Neural progenitor cell (in vitro differentiated cells): ENCODE measurements around the gene PTDSS2. TPM values are rescaled to one million over a fixed set of nuclear protein-coding genes. Genes with fewer than 3 reads are reported as not detected.

Source experiments
- DNase-seq: peaks from one replicate; pipeline ENCODE4 v3.0.0-alpha.2; 2016; ENCODE audit warnings: low spot score
- H2AFZ ChIP-seq: fragments of 200-600 bp; sonication (generic); replicated peaks from 2 replicates; pipeline ENCODE4 v1.6.1; 2016; ENCODE audit warnings: antibody characterized with exemption
- H3F3A ChIP-seq: fragments of 200-600 bp; sonication (generic); 2 replicates; pipeline ENCODE4 v1.6.1; 2016; ENCODE audit warnings: antibody characterized with exemption, low read depth
- H3K27ac ChIP-seq: fragments of 200-600 bp; sonication (generic); 2 replicates; pipeline ENCODE4 v1.5.1; 2016; ENCODE audit warnings: mild to moderate bottlenecking
- H3K27me3 ChIP-seq: fragments of 200-600 bp; sonication (generic); 2 replicates; pipeline ENCODE4 v1.6.1; 2016; ENCODE audit warnings: mild to moderate bottlenecking, moderate library complexity
- H3K36me3 ChIP-seq: fragments of 200-600 bp; sonication (generic); 2 replicates; pipeline ENCODE4 v1.5.1; 2016
- H3K4me1 ChIP-seq: fragments of 200-600 bp; sonication (generic); 2 replicates; pipeline ENCODE4 v1.6.1; 2016; ENCODE audit warnings: mixed run types
- H3K4me2 ChIP-seq: fragments of 200-600 bp; sonication (generic); 2 replicates; pipeline ENCODE4 v1.6.1; 2016
- H3K4me3 ChIP-seq: fragments of 200-600 bp; sonication (generic); 2 replicates; pipeline ENCODE4 v1.5.1; 2016
- H3K79me2 ChIP-seq: fragments of 200-600 bp; sonication (generic); 2 replicates; pipeline ENCODE4 v1.6.1; 2016; ENCODE audit warnings: low read depth
- H3K9ac ChIP-seq: fragments of 200-600 bp; sonication (generic); 2 replicates; pipeline ENCODE4 v1.6.1; 2016
- H3K9me3 ChIP-seq: fragments of 200-600 bp; sonication (generic); 2 replicates; pipeline ENCODE4 v1.5.1; 2016; ENCODE audit warnings: low read depth
- H4K20me1 ChIP-seq: fragments of 200-600 bp; sonication (generic); 2 replicates; pipeline ENCODE4 v1.6.1; 2016; ENCODE audit warnings: low read depth
- H3K27ac Mint-ChIP-seq: 3 replicates; pipeline ENCODE4 v1.8.0; 2021; ENCODE audit warnings: mixed read lengths
- H3K27me3 Mint-ChIP-seq: 2 replicates; pipeline ENCODE4 v1.8.0; 2022; ENCODE audit warnings: low read depth, mild to moderate bottlenecking, inconsistent platforms, moderate library complexity, mixed read lengths; ENCODE audit not compliant: insufficient read depth
- H3K36me3 Mint-ChIP-seq: 3 replicates; pipeline ENCODE4 v1.8.0; 2021; ENCODE audit warnings: mixed read lengths
- H3K4me1 Mint-ChIP-seq: 3 replicates; pipeline ENCODE4 v1.8.0; 2021; ENCODE audit warnings: mixed read lengths
- H3K4me3 Mint-ChIP-seq: 3 replicates; pipeline ENCODE4 v1.8.0; 2021; ENCODE audit warnings: mild to moderate bottlenecking, moderate library complexity, mixed read lengths
- H3K9me3 Mint-ChIP-seq: 3 replicates; pipeline ENCODE4 v1.8.0; 2020; ENCODE audit warnings: mixed read lengths
- EZH2 ChIP-seq: fragments of 200-600 bp; sonication (generic); IDR thresholded peaks from 2 replicates; pipeline ENCODE4 v1.6.1; 2017; ENCODE audit warnings: antibody characterized with exemption, mild to moderate bottlenecking, moderate library complexity
- EZH2phosphoT487 ChIP-seq: fragments of 200-600 bp; sonication (generic); IDR thresholded peaks from 2 replicates; pipeline ENCODE4 v1.6.1; 2017; ENCODE audit warnings: antibody characterized with exemption
- total RNA-seq: library from RNA; depleted of rRNA; stranded (reverse); fragments of >200 nt; gene quantifications from 2 replicates; pipeline ENCODE4 v1.2.3, GENCODE V29; 2015; ENCODE audit warnings: low replicate concordance
- TF ChIP-seq, protein P1 (sequence below): fragments of 200-600 bp; sonication (generic); IDR thresholded peaks from 2 replicates; pipeline ENCODE4 v1.5.1; 2017; ENCODE audit warnings: antibody characterized with exemption, mild to moderate bottlenecking

PTDSS2 gene
- total RNA-seq, 1 donor from 2014 or later, result 24.7 TPM

DNA sequence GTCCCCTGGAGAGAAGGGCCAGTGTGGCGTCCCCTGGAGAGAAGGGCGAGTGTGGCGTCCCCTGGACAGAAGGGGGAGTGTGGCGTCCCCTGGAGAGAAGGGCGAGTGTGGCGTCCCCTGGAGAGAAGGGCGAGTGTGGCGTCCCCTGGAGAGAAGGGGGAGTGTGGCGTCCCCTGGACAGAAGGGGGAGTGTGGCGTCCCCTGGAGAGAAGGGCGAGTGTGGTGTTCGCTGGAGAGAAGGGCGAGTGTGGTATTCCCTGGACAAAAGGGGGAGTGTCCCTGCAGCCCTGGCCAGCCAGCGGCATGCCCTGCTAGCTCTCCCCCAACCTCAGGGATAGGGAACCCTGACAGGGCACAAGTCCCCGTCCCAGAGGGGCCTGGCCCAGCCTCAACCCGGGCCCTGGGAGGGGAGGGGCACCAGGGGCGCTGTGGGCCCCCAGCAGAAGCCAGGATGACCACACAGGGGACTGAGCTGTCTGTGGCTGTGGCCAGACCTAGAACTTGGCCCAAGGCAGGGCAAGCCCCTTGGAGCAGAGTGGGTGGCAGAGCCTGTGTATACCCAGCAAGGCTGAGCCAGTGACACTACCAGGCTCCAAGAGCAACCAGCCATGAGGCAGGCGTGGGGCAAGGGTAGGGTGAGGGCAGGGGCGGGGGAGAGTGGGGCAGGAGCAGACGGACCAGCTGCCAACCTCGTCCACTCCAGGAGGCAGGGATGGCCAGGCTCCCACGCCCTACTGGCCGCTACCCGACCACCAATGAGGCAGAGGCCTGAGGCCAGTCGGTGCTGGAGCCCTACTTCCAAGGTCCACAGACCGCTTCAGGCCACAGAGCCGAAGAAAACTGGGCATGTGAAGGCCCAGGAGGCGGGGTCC, 81.1 kb downstream of the PTDSS2 start:
- H3K79me2 ChIP-seq, result peaks cover 13% of the 10 kb centered on the region
- Mint-ChIP-seq H3K36me3 (peaks cover 2% of the 10 kb centered on the region), H3K4me1 (peaks cover 2% of the 10 kb centered on the region), H3K27me3 (peaks cover 3% of the 10 kb centered on the region), H3K4me3 (no peak overlapping the region), H3K27ac (no peak overlapping the region), H3K9me3 (no peaks in the 10 kb centered on the region)
- H3K36me3 ChIP-seq, result no peaks in the 10 kb centered on the region
- H2AFZ ChIP-seq, result no peak overlapping the region
- peaks cover 3% of the 10 kb centered on the region for H3K27me3 ChIP-seq
- H3K4me1 ChIP-seq, result peaks cover 5% of the 10 kb centered on the region
- no peak overlapping the region for H3K27ac ChIP-seq
- H4K20me1 ChIP-seq, result peaks cover 23% of the 10 kb centered on the region
- TF ChIP-seq, protein P1, sequence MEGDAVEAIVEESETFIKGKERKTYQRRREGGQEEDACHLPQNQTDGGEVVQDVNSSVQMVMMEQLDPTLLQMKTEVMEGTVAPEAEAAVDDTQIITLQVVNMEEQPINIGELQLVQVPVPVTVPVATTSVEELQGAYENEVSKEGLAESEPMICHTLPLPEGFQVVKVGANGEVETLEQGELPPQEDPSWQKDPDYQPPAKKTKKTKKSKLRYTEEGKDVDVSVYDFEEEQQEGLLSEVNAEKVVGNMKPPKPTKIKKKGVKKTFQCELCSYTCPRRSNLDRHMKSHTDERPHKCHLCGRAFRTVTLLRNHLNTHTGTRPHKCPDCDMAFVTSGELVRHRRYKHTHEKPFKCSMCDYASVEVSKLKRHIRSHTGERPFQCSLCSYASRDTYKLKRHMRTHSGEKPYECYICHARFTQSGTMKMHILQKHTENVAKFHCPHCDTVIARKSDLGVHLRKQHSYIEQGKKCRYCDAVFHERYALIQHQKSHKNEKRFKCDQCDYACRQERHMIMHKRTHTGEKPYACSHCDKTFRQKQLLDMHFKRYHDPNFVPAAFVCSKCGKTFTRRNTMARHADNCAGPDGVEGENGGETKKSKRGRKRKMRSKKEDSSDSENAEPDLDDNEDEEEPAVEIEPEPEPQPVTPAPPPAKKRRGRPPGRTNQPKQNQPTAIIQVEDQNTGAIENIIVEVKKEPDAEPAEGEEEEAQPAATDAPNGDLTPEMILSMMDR, result no peak
- TF ChIP-seq EZH2 (no peak), EZH2phosphoT487 (no peak)
- H3K4me2 ChIP-seq, result no peak overlapping the region
- no peaks in the 10 kb centered on the region for H3K9me3 ChIP-seq
- H3K9ac ChIP-seq, result no peak overlapping the region
- H3K4me3 ChIP-seq, result no peak overlapping the region
- no peak for DNase-seq
- peaks cover 10% of the 10 kb centered on the region for H3F3A ChIP-seq

DNA sequence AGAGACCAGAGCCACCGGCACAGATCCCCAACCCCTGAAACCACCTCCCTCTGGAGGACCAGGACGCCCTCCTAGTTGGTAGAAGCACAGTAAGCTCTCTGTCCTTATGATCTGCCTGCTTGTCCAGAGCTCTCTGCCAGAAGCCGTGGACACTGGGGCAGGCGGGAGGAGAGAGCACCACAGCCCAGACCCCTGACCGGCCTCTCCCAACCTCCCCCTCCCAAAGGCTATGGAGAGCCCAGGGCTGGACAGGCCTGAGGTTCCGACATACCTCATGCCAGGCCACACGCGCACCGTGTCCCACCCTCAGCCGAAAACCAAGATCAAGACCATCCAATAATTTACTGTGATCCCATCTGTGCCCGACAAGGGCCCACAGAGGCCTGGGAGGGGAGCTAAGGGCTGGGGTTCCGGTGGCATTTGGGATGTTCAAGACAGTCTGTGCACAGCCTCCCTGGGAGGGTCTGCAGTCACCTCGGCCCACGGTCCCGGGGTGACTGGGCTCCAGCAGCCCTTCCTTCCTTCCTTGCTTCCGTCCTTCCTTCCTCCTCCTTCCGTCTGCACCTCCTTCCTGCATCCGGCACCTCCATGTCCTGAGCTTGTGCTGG, 81.9 kb downstream of the PTDSS2 start:
- TF ChIP-seq EZH2phosphoT487, result no peak
- TF ChIP-seq EZH2, result no peak
- TF ChIP-seq, protein P1, result no peak
- no peak overlapping the region for H3K27ac Mint-ChIP-seq
- Histone ChIP-seq H3K4me1 (peaks cover 5% of the 10 kb centered on the region), H3K27me3 (peaks cover 12% of the 10 kb centered on the region), H2AFZ (no peak overlapping the region), H3K9me3 (no peaks in the 10 kb centered on the region), H3F3A (peaks cover 18% of the 10 kb centered on the region), H3K36me3 (no peaks in the 10 kb centered on the region), H3K4me3 (no peak overlapping the region), H3K9ac (no peak overlapping the region), H3K4me2 (no peak overlapping the region), H3K79me2 (peaks cover 13% of the 10 kb centered on the region), H4K20me1 (peaks cover 23% of the 10 kb centered on the region), H3K27ac (no peak overlapping the region)
- H3K36me3 Mint-ChIP-seq, result peaks cover 2% of the 10 kb centered on the region
- H3K4me3 Mint-ChIP-seq, result peak overlapping the region; percentile 60
- peaks cover 4% of the 10 kb centered on the region for H3K27me3 Mint-ChIP-seq
- DNase-seq, result no peak
- H3K4me1 Mint-ChIP-seq, result peaks cover 5% of the 10 kb centered on the region
- H3K9me3 Mint-ChIP-seq, result no peaks in the 10 kb centered on the region

DNA sequence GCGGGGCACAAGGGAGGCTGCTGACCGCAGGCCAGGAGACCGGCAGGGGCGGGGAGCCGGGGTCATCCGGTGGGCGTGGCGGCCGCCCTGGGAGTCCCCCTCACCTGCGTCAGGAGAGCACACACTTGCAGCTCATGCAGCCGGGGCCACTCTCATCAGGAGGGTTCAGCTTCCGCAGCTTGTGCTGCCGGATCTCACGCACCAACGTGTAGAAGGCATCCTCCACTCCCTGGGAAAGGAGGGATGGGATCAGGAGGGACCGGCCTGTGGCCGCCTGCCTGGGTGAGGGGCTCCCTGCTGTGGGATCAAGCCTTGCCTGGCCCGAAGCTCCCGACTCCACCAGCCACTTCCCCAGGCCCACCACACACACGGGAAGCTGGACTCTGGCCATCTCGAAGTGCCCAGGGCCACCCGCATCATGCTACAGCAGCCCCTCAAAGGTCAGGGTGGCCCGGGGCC, 82.5 kb downstream of the PTDSS2 start:
- H3K9me3 ChIP-seq, result no peaks in the 10 kb centered on the region
- DNase-seq, result no peak
- no peak overlapping the region for H3K4me3 ChIP-seq
- no peaks in the 10 kb centered on the region for H3K9me3 Mint-ChIP-seq
- no peaks in the 10 kb centered on the region for H3K36me3 ChIP-seq
- peaks cover 5% of the 10 kb centered on the region for H3K4me1 Mint-ChIP-seq
- H3K4me1 ChIP-seq, result peaks cover 7% of the 10 kb centered on the region
- peaks cover 23% of the 10 kb centered on the region for H4K20me1 ChIP-seq
- H3K4me2 ChIP-seq, result no peak overlapping the region
- peaks cover 2% of the 10 kb centered on the region for H3K36me3 Mint-ChIP-seq
- no peak overlapping the region for H3K9ac ChIP-seq
- TF ChIP-seq EZH2phosphoT487 (no peak), EZH2 (no peak)
- TF ChIP-seq, protein P1, result no peak
- H2AFZ ChIP-seq, result no peak overlapping the region
- peaks cover 4% of the 10 kb centered on the region for H3K27me3 Mint-ChIP-seq
- H3K79me2 ChIP-seq, result peaks cover 13% of the 10 kb centered on the region
- peaks cover 17% of the 10 kb centered on the region for H3K27me3 ChIP-seq
- no peak overlapping the region for H3K4me3 Mint-ChIP-seq
- no peak overlapping the region for H3K27ac ChIP-seq
- H3K27ac Mint-ChIP-seq, result no peak overlapping the region
- peaks cover 22% of the 10 kb centered on the region for H3F3A ChIP-seq
